ENCODE results near the gene CSKMT.

- no peak for TF ChIP-seq EZH2 (IDR thresholded peaks at IDR 0.05; ENCODE audit: borderline replicate concordance, low read length)
- TF ChIP-seq, protein P1, sequence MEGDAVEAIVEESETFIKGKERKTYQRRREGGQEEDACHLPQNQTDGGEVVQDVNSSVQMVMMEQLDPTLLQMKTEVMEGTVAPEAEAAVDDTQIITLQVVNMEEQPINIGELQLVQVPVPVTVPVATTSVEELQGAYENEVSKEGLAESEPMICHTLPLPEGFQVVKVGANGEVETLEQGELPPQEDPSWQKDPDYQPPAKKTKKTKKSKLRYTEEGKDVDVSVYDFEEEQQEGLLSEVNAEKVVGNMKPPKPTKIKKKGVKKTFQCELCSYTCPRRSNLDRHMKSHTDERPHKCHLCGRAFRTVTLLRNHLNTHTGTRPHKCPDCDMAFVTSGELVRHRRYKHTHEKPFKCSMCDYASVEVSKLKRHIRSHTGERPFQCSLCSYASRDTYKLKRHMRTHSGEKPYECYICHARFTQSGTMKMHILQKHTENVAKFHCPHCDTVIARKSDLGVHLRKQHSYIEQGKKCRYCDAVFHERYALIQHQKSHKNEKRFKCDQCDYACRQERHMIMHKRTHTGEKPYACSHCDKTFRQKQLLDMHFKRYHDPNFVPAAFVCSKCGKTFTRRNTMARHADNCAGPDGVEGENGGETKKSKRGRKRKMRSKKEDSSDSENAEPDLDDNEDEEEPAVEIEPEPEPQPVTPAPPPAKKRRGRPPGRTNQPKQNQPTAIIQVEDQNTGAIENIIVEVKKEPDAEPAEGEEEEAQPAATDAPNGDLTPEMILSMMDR (conservative IDR thresholded peaks at IDR 0.05 in 1 of 2, IDR thresholded peaks at IDR 0.05 in 1 of 2; ENCODE audit: extremely low read depth in 1 of 2, insufficient read depth in 1 of 2, low read depth in 1 of 2, low read length in 2 of 2) = no peak
Measured at GRCh38 chr11:62671608-62672389, 6.7 kb downstream of the CSKMT start, which contains the start of the genes LBHD1 and UQCC3.

All from mammary epithelial cell (primary cell).